ENCODE data around the gene CIDEC. TPM values are rescaled to one million over a fixed set of nuclear protein-coding genes. Genes with fewer than 3 reads are reported as not detected.

The CIDEC gene
- total and polyA plus RNA-seq, 9 of the 15 experiments (the other 6 are each of a cell fraction or from before 2014, with no cell fraction given) = not detected

- TF ChIP-seq, protein P1, sequence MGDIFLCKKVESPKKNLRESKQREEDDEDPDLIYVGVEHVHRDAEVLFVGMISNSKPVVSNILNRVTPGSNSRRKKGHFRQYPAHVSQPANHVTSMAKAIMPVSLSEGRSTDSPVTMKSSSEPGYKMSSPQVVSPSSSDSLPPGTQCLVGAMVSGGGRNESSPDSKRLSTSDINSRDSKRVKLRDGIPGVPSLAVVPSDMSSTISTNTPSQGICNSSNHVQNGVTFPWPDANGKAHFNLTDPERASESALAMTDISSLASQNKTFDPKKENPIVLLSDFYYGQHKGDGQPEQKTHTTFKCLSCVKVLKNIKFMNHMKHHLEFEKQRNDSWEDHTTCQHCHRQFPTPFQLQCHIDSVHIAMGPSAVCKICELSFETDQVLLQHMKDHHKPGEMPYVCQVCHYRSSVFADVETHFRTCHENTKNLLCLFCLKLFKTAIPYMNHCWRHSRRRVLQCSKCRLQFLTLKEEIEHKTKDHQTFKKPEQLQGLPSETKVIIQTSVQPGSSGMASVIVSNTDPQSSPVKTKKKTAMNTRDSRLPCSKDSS (IDR thresholded peaks at IDR 0.05; ENCODE audit: low read depth, partially characterized antibody) = no peak
- TF ChIP-seq TRIM24 (IDR thresholded peaks at IDR 0.05) (0 out of 4 replicates have a peak, but pooled peaks of 1 of the 2 experiments have one; percentile 45), SRSF7 (optimal IDR thresholded peaks at IDR 0.05; ENCODE audit: low read depth, low read length) (no peak), ELF4 (CRISPR knock-in tag; IDR thresholded peaks at IDR 0.05) (no peak), TEAD4 (IDR thresholded peaks at IDR 0.05; ENCODE audit: low read length) (peak; percentile 81), TEAD4 (CRISPR knock-in tag; IDR thresholded peaks at IDR 0.05; ENCODE audit: borderline replicate concordance) (no peak), ARID1B (IDR thresholded peaks at IDR 0.05) (peak; percentile 86), CREB1 (IDR thresholded peaks at IDR 0.05) (peak; percentile 19; the same call in 1 of the 2 replicates), CREB1 (CRISPR knock-in tag; IDR thresholded peaks at IDR 0.05) (no peak), TEAD1 (CRISPR knock-in tag; IDR thresholded peaks at IDR 0.05) (peak; percentile 60 to 86; a peak in 2 of 4 replicates), CTCF (IDR thresholded peaks at IDR 0.05 in 2 of 3, conservative IDR thresholded peaks at IDR 0.05 in 1 of 3; ENCODE audit: insufficient read depth in 2 of 3, low read depth in 1 of 3, low read length in 3 of 3) (0 out of 6 replicates have a peak, but pooled peaks of 1 of the 3 experiments have one; percentile 8), NBN (IDR thresholded peaks at IDR 0.05; ENCODE audit: low read depth) (peak; percentile 85; the same call in 1 of the 2 replicates), MAFK (IDR thresholded peaks at IDR 0.05; ENCODE audit: low read length) (peak; percentile 57; the same call in 1 of the 2 replicates), TBL1XR1 (IDR thresholded peaks at IDR 0.05; ENCODE audit: low read length in 2 of 2) (peak in 1 of 2 experiments; percentile 46; a peak in 1 of 4 replicates), FOXA3 (CRISPR knock-in tag; conservative IDR thresholded peaks at IDR 0.05 in 1 of 2, IDR thresholded peaks at IDR 0.05 in 1 of 2) (peak; percentile 19 to 51; a peak in 1 of 4 replicates), POLR2A (conservative IDR thresholded peaks at IDR 0.05) (no peak), LEF1 (IDR thresholded peaks at IDR 0.05) (peak; percentile 80), RFX1 (IDR thresholded peaks at IDR 0.05) (no peak), CBX5 (IDR thresholded peaks at IDR 0.05; ENCODE audit: borderline replicate concordance, low read depth) (no peak), SMARCC2 (IDR thresholded peaks at IDR 0.05; ENCODE audit: low read depth) (peak; percentile 62), NCOA1 (IDR thresholded peaks at IDR 0.05; ENCODE audit: low read depth) (peak; percentile 20; the same call in 1 of the 2 replicates)
- TF ChIP-seq, protein P2, sequence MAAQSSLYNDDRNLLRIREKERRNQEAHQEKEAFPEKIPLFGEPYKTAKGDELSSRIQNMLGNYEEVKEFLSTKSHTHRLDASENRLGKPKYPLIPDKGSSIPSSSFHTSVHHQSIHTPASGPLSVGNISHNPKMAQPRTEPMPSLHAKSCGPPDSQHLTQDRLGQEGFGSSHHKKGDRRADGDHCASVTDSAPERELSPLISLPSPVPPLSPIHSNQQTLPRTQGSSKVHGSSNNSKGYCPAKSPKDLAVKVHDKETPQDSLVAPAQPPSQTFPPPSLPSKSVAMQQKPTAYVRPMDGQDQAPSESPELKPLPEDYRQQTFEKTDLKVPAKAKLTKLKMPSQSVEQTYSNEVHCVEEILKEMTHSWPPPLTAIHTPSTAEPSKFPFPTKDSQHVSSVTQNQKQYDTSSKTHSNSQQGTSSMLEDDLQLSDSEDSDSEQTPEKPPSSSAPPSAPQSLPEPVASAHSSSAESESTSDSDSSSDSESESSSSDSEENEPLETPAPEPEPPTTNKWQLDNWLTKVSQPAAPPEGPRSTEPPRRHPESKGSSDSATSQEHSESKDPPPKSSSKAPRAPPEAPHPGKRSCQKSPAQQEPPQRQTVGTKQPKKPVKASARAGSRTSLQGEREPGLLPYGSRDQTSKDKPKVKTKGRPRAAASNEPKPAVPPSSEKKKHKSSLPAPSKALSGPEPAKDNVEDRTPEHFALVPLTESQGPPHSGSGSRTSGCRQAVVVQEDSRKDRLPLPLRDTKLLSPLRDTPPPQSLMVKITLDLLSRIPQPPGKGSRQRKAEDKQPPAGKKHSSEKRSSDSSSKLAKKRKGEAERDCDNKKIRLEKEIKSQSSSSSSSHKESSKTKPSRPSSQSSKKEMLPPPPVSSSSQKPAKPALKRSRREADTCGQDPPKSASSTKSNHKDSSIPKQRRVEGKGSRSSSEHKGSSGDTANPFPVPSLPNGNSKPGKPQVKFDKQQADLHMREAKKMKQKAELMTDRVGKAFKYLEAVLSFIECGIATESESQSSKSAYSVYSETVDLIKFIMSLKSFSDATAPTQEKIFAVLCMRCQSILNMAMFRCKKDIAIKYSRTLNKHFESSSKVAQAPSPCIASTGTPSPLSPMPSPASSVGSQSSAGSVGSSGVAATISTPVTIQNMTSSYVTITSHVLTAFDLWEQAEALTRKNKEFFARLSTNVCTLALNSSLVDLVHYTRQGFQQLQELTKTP (IDR thresholded peaks at IDR 0.05; ENCODE audit: low read depth in 1 of 2, partially characterized antibody in 2 of 2) = peak in 1 of 2 experiments; percentile 35
Observed at GRCh38 chr3:9884555-9885165, 4.6 kb upstream of the CIDEC start (continued).
